ENCODE measurements around the gene LRTM1. TPM values are rescaled to one million over a fixed set of nuclear protein-coding genes. Genes with fewer than 3 reads are reported as not detected.

Gene LRTM1
- total and polyA plus RNA-seq, 2 of the 13 experiments (the other 11 are each of a cell fraction or from before 2014, with no cell fraction given) = not detected

DNA sequence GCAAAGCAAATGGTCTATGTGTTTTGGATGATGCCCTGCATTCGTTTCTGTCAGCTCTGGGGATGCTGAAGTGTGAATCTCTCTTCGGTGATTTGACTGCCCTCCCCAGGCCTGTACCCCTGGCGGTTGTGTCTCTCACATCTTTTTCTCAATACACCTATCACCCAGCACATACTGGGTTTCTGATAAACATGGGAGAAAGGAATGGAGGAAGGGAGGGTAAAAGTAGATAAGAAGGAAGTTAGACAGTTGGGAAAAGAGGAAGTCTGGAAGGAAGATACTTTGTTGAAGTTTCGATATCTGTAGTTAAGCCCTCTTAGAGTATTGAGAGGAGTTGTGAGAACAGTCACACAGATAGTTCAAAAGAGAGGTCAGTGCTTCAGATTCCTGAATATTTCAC is 35.8 kb upstream of the LRTM1 start:
- H3K79me2 ChIP-seq (ENCODE audit: insufficient read depth, low read length) = no peaks in the 10 kb centered on the region
- H3K9ac ChIP-seq (ENCODE audit: insufficient read depth, low read depth, low read length) = no peak overlapping the region
- ChIA-PET CTCF (ENCODE audit: low intra/inter-chr PET ratio, low total read pairs) (no interaction called here), POLR2A (no interaction called here)
- H4K20me1 ChIP-seq (ENCODE audit: insufficient read depth, low read length) = no peaks in the 10 kb centered on the region
- FAIRE-seq = no peak
- in situ Hi-C loops (cut with HindIII; ENCODE audit: extremely low pct_ligation_motif_present, low pct_unique_long_range_greater_than_20kb) = no loop called here
- TF ChIP-seq POGZ (CRISPR knock-in tag; IDR thresholded peaks at IDR 0.05) (no peak), ZNF460 (CRISPR knock-in tag; IDR thresholded peaks at IDR 0.05; ENCODE audit: borderline replicate concordance) (no peak), ZNF546 (CRISPR knock-in tag; conservative IDR thresholded peaks at IDR 0.05) (no peak), MAFK (conservative IDR thresholded peaks at IDR 0.05 in 1 of 2, IDR thresholded peaks at IDR 0.05 in 1 of 2; ENCODE audit: low read length in 2 of 2) (no peak), RAD51 (IDR thresholded peaks at IDR 0.05; ENCODE audit: borderline replicate concordance) (no peak), PHF20 (CRISPR knock-in tag; IDR thresholded peaks at IDR 0.05) (no peak), SATB2 (CRISPR knock-in tag; IDR thresholded peaks at IDR 0.05) (no peak), NR2C2 (CRISPR knock-in tag; IDR thresholded peaks at IDR 0.05; ENCODE audit: borderline replicate concordance) (no peak), DNMT3B (CRISPR knock-in tag; conservative IDR thresholded peaks at IDR 0.05) (no peak), ZNF354B (CRISPR knock-in tag; IDR thresholded peaks at IDR 0.05) (no peak)
- TF ChIP-seq, protein P1, sequence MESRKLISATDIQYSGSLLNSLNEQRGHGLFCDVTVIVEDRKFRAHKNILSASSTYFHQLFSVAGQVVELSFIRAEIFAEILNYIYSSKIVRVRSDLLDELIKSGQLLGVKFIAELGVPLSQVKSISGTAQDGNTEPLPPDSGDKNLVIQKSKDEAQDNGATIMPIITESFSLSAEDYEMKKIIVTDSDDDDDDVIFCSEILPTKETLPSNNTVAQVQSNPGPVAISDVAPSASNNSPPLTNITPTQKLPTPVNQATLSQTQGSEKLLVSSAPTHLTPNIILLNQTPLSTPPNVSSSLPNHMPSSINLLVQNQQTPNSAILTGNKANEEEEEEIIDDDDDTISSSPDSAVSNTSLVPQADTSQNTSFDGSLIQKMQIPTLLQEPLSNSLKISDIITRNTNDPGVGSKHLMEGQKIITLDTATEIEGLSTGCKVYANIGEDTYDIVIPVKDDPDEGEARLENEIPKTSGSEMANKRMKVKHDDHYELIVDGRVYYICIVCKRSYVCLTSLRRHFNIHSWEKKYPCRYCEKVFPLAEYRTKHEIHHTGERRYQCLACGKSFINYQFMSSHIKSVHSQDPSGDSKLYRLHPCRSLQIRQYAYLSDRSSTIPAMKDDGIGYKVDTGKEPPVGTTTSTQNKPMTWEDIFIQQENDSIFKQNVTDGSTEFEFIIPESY (CRISPR knock-in tag; IDR thresholded peaks at IDR 0.05) = no peak
- no peak overlapping the region for H2AFZ ChIP-seq (ENCODE audit: low read length)
- no peaks in the 10 kb centered on the region for H3K9me3 ChIP-seq (ENCODE audit: low read length)
- H3K27ac ChIP-seq (ENCODE audit: extremely low read length, insufficient read depth, low read length) = no peak overlapping the region
- peaks cover 0 to 7% of the 10 kb centered on the region in 2 experiments; a peak in 1 of 5 replicates for H3K27me3 ChIP-seq (ENCODE audit: control insufficient read depth in 1 of 2, insufficient read depth in 2 of 2, low read length in 2 of 2)
- no peak overlapping the region for H3K4me2 ChIP-seq (ENCODE audit: low read depth, low read length)
- no peak for DNase-seq (ENCODE audit: low spot score)
- peaks cover 11% of the 10 kb centered on the region for H3K4me1 ChIP-seq (ENCODE audit: insufficient read depth, low read length)
- no peak overlapping the region for H3K4me3 ChIP-seq (replicated peaks in 1 of 3; ENCODE audit: insufficient read depth in 1 of 3, low read depth in 2 of 3, low read length in 3 of 3)
- intact Hi-C loops (cut with micrococcal nuclease; ENCODE audit: unreplicated experiment) = no loop called here
- WGBS (ENCODE audit: low lambda C conversion rate) = 23% methylated on average over 4 of the region's 4 CpGs
- H3K36me3 ChIP-seq (replicated peaks in 1 of 2; ENCODE audit: control insufficient read depth in 1 of 2, insufficient read depth in 2 of 2, low read length in 2 of 2) = no peaks in the 10 kb centered on the region
- no peak for ATAC-seq
- BruUV-seq (replicated peaks) = no TSS peak

All from HepG2 (cell line).